Hepatocyte (in vitro differentiated cells): ENCODE results near the gene NXPE1. TPM values are rescaled to one million over a fixed set of nuclear protein-coding genes. Genes with fewer than 3 reads are reported as not detected.

Experiments used
- DNase-seq: peaks from one replicate; pipeline ENCODE4 v3.0.0-alpha.2; 2016; ENCODE audit warnings: low spot score
- H2AFZ ChIP-seq: fragments of 200-600 bp; sonication (generic); 2 replicates; pipeline ENCODE4 v1.6.0; 2016; ENCODE audit warnings: antibody characterized with exemption, mild to moderate bottlenecking
- H3K27ac ChIP-seq: fragments of 200-600 bp; sonication (generic); 2 replicates; pipeline ENCODE4 v1.5.1; 2016; ENCODE audit warnings: mild to moderate bottlenecking
- H3K27me3 ChIP-seq: fragments of 200-600 bp; sonication (generic); 2 replicates; pipeline ENCODE4 v1.6.1; 2016
- H3K36me3 ChIP-seq: fragments of 200-600 bp; sonication (generic); replicated peaks from 2 replicates; pipeline ENCODE4 v1.5.1; 2016; ENCODE audit warnings: low read depth; ENCODE audit not compliant: insufficient read depth
- H3K4me1 ChIP-seq: fragments of 200-600 bp; sonication (generic); 2 replicates; pipeline ENCODE4 v1.5.1; 2016; ENCODE audit warnings: mild to moderate bottlenecking, moderate library complexity; ENCODE audit not compliant: insufficient read depth
- H3K4me2 ChIP-seq: fragments of 200-600 bp; sonication (generic); 2 replicates; pipeline ENCODE4 v1.6.0; 2016
- H3K4me3 ChIP-seq: fragments of 200-600 bp; sonication (generic); 2 replicates; pipeline ENCODE4 v1.5.1; 2016; ENCODE audit warnings: mild to moderate bottlenecking
- H3K79me2 ChIP-seq: fragments of 200-600 bp; sonication (generic); 2 replicates; pipeline ENCODE4 v1.6.0; 2017; ENCODE audit warnings: mild to moderate bottlenecking
- H3K9me2 ChIP-seq: fragments of 200-600 bp; sonication (generic); replicated peaks from 2 replicates; pipeline ENCODE4 v1.6.0; 2017; ENCODE audit warnings: mild to moderate bottlenecking; ENCODE audit not compliant: insufficient read depth
- H3K9me3 ChIP-seq: fragments of 200-600 bp; sonication (generic); 2 replicates; pipeline ENCODE4 v1.5.1; 2016; ENCODE audit warnings: low read depth, mild to moderate bottlenecking
- H4K20me1 ChIP-seq: fragments of 200-600 bp; sonication (generic); 2 replicates; pipeline ENCODE4 v1.6.0; 2016; ENCODE audit warnings: mild to moderate bottlenecking; ENCODE audit not compliant: insufficient read depth, poor library complexity, severe bottlenecking
- EZH2 ChIP-seq: fragments of 200-600 bp; sonication (generic); IDR thresholded peaks from 2 replicates; pipeline ENCODE4 v1.6.1; 2016; ENCODE audit warnings: antibody characterized with exemption, mild to moderate bottlenecking, borderline replicate concordance
- EZH2phosphoT487 ChIP-seq: fragments of 200-600 bp; sonication (generic); IDR thresholded peaks from one replicate; pipeline ENCODE4 v1.6.1; 2018; ENCODE audit warnings: antibody characterized with exemption, mild to moderate bottlenecking, low read depth, moderate library complexity; ENCODE audit not compliant: unreplicated experiment, severe bottlenecking
- WGBS: methylation state at CpG from one replicate; pipeline ENCODE4 v1.1.6; 2016; ENCODE audit warnings: low lambda C conversion rate; ENCODE audit errors: missing lambda C conversion rate; 5-methylcytosine and 5-hydroxymethylcytosine counted together
- polyA plus RNA-seq: library from polyadenylated mRNA; unstranded; fragments of >200 nt; fragmentation: Nextera tagmentation; extraction: Ambion mirVana; gene quantifications from 2 replicates; pipeline ENCODE4 v1.2.1, GENCODE V29; 2016
- total RNA-seq: library from RNA; depleted of rRNA; stranded (reverse); fragments of >200 nt; gene quantifications from 2 replicates; pipeline ENCODE4 v1.2.3, GENCODE V29; 2014
- TF ChIP-seq, protein P1 (sequence below): fragments of 200-600 bp; sonication (generic); IDR thresholded peaks from 2 replicates; pipeline ENCODE4 v1.5.1; 2016; ENCODE audit warnings: antibody characterized with exemption, mild to moderate bottlenecking; ENCODE audit not compliant: poor library complexity

NXPE1 gene
- total and polyA plus RNA-seq, 2 experiments from 2014 or later: 0.90 TPM; not detected in 1

DNA sequence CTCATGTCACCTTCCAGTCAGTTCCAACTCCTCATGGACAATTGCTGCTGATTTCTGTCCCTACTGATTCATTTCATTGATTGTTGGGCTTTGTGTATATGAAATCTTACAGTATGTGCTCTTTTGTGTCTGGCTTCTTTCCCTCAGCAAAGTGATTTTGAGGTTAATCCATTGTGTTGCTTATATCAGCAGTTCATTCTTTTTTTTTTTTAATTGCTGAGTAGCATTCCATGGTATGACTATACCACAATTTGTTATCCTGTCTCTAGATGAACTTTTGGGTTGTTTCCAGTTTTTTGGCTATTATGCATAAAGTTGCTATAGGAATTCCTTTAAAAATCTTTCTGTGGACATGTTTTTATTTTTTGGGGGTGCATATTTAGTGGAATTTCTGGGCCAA is 59.9 kb downstream of the NXPE1 start:
- no peak overlapping the region for H3K27ac ChIP-seq
- H3K4me2 ChIP-seq: no peak overlapping the region
- H3K9me2 ChIP-seq: no peaks in the 10 kb centered on the region
- no peaks in the 10 kb centered on the region for H3K9me3 ChIP-seq
- no peak overlapping the region for H3K4me3 ChIP-seq
- no peaks in the 10 kb centered on the region for H3K4me1 ChIP-seq
- no peaks in the 10 kb centered on the region for H3K79me2 ChIP-seq
- H2AFZ ChIP-seq: no peak overlapping the region
- no peak for DNase-seq
- H3K27me3 ChIP-seq: no peaks in the 10 kb centered on the region
- H3K36me3 ChIP-seq: no peaks in the 10 kb centered on the region
- H4K20me1 ChIP-seq: no peaks in the 10 kb centered on the region
- TF ChIP-seq EZH2phosphoT487 (no peak), EZH2 (no peak)
- TF ChIP-seq, protein P1, sequence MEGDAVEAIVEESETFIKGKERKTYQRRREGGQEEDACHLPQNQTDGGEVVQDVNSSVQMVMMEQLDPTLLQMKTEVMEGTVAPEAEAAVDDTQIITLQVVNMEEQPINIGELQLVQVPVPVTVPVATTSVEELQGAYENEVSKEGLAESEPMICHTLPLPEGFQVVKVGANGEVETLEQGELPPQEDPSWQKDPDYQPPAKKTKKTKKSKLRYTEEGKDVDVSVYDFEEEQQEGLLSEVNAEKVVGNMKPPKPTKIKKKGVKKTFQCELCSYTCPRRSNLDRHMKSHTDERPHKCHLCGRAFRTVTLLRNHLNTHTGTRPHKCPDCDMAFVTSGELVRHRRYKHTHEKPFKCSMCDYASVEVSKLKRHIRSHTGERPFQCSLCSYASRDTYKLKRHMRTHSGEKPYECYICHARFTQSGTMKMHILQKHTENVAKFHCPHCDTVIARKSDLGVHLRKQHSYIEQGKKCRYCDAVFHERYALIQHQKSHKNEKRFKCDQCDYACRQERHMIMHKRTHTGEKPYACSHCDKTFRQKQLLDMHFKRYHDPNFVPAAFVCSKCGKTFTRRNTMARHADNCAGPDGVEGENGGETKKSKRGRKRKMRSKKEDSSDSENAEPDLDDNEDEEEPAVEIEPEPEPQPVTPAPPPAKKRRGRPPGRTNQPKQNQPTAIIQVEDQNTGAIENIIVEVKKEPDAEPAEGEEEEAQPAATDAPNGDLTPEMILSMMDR: no peak

DNA sequence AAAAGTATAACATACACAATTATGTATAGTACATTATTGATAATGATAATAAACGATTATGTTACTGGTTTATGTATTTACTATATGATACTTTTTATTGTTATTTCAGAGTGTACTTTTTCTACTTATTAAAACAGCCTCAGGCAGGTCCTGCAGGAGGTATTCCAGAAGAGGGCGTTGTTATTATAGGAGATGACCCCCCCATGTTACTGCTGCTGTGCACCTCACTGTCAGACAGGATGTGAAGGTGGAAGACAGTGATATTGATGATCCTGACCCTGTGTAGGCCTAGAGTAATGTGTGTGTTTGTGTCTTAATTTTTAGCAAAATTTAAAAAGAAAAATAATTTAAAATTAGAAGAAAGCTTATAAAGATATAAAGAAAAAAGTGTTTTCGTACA is 62.8 kb downstream of the NXPE1 start:
- no peaks in the 10 kb centered on the region for H3K9me2 ChIP-seq
- 82% methylated on average over 3 of the region's 3 CpGs for whole genome bisulfite sequencing
- no peaks in the 10 kb centered on the region for H3K36me3 ChIP-seq
- H3K4me3 ChIP-seq: no peak overlapping the region
- no peak overlapping the region for H2AFZ ChIP-seq
- H3K4me1 ChIP-seq: no peaks in the 10 kb centered on the region
- DNase-seq: no peak
- H3K4me2 ChIP-seq: no peak overlapping the region
- no peaks in the 10 kb centered on the region for H3K79me2 ChIP-seq
- no peaks in the 10 kb centered on the region for H3K9me3 ChIP-seq
- no peaks in the 10 kb centered on the region for H4K20me1 ChIP-seq
- no peak overlapping the region for H3K27ac ChIP-seq
- TF ChIP-seq EZH2 (no peak), EZH2phosphoT487 (no peak)
- TF ChIP-seq, protein P1: no peak
- no peaks in the 10 kb centered on the region for H3K27me3 ChIP-seq

- peaks cover 1% of the 10 kb centered on the region for H3K4me1 ChIP-seq
- H3K36me3 ChIP-seq: no peaks in the 10 kb centered on the region
- no peaks in the 10 kb centered on the region for H3K79me2 ChIP-seq
- no peaks in the 10 kb centered on the region for H4K20me1 ChIP-seq
- 93% methylated on average over 2 of the region's 2 CpGs for WGBS
- no peak for TF ChIP-seq EZH2phosphoT487
- no peak for TF ChIP-seq EZH2
- TF ChIP-seq, protein P1: no peak
- H3K9me2 ChIP-seq: no peaks in the 10 kb centered on the region
- H3K4me2 ChIP-seq: no peak overlapping the region
- no peaks in the 10 kb centered on the region for H3K9me3 ChIP-seq
- no peak for DNase-seq
- no peak overlapping the region for H2AFZ ChIP-seq
- no peak overlapping the region for H3K4me3 ChIP-seq
- H3K27ac ChIP-seq: no peak overlapping the region
- no peaks in the 10 kb centered on the region for H3K27me3 ChIP-seq
Observed at GRCh38 chr11:114483929-114484328, 75.8 kb downstream of the NXPE1 start.

DNA sequence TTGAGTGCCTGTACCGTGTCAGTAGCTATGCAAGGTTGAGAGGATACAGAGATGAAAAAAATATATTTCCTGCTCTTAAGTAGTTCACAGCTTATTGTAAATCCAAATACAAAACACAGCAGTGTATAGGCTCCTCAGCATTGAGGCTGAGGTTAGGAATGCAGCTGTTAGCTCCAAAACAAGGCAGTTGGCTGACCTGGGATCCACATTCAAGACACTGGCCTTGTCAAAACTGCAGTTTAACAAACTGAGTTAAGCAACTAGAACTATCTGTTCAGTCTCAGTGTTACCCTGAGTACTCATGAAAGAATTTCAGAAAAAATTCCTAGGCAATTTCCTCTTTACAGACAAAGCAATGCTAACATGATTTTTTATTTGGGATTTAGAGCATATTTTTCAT is 77.6 kb downstream of the NXPE1 start:
- Histone ChIP-seq H3K9me3 (no peaks in the 10 kb centered on the region), H3K27ac (no peak overlapping the region), H3K9me2 (no peaks in the 10 kb centered on the region), H3K27me3 (no peaks in the 10 kb centered on the region), H3K4me2 (no peak overlapping the region), H3K79me2 (no peaks in the 10 kb centered on the region), H4K20me1 (no peaks in the 10 kb centered on the region), H2AFZ (no peak overlapping the region), H3K4me1 (peaks cover 13% of the 10 kb centered on the region), H3K36me3 (no peaks in the 10 kb centered on the region), H3K4me3 (no peak overlapping the region)
- TF ChIP-seq EZH2: no peak
- TF ChIP-seq, protein P1: no peak
- no peak for TF ChIP-seq EZH2phosphoT487
- DNase-seq: no peak
- 50% methylated on average over 1 of the region's 1 CpG for WGBS
